H9 (cell line): Measurements from ENCODE around the gene JARID2. TPM values are rescaled to one million over a fixed set of nuclear protein-coding genes. Genes with fewer than 3 reads are reported as not detected.

Experiments
- DNase-seq: peaks from one replicate; pipeline ENCODE4 v3.0.0-alpha.2; 2017
- H2AFZ ChIP-seq: one replicate; pipeline ENCODE4 v1.6.1; 2013; ENCODE audit warnings: mild to moderate bottlenecking, low read length, control low read depth, moderate library complexity
- H2AK5ac ChIP-seq: 2 replicates; pipeline ENCODE4 v1.6.1; 2013; ENCODE audit warnings: low read length, control low read depth, mixed read lengths; ENCODE audit not compliant: insufficient read length
- H2BK120ac ChIP-seq: one replicate; pipeline ENCODE4 v1.6.1; 2013; ENCODE audit warnings: low read depth, mild to moderate bottlenecking, low read length, control low read depth, inconsistent platforms; ENCODE audit not compliant: poor library complexity, severe bottlenecking
- H2BK12ac ChIP-seq: 2 replicates; pipeline ENCODE4 v1.6.1; 2013; ENCODE audit warnings: low read length, control low read depth, mixed read lengths, low read depth; ENCODE audit not compliant: insufficient read length
- H2BK15ac ChIP-seq: 2 replicates; pipeline ENCODE4 v1.6.1; 2013; ENCODE audit warnings: low read depth, low read length, control low read depth
- H2BK20ac ChIP-seq: one replicate; pipeline ENCODE4 v1.6.1; 2013; ENCODE audit warnings: low read depth, mild to moderate bottlenecking, low read length, control low read depth, inconsistent platforms; ENCODE audit not compliant: poor library complexity, severe bottlenecking
- H2BK5ac ChIP-seq: 2 replicates; pipeline ENCODE4 v1.6.1; 2013; ENCODE audit warnings: low read length, control low read depth, mixed read lengths; ENCODE audit not compliant: insufficient read length
- H3K14ac ChIP-seq: 2 replicates; pipeline ENCODE4 v1.6.1; 2013; ENCODE audit warnings: low read length, control low read depth; ENCODE audit not compliant: insufficient read depth
- H3K18ac ChIP-seq: 2 replicates; pipeline ENCODE4 v1.6.1; 2013; ENCODE audit warnings: low read depth, mild to moderate bottlenecking, mixed read lengths, low read length, control low read depth; ENCODE audit not compliant: insufficient read length
- H3K23ac ChIP-seq: 2 replicates; pipeline ENCODE4 v1.6.1; 2013; ENCODE audit warnings: low read length, control low read depth, mixed read lengths, low read depth; ENCODE audit not compliant: insufficient read length
- H3K23me2 ChIP-seq: 2 replicates; pipeline ENCODE4 v1.6.1; 2013; ENCODE audit warnings: low read depth, mild to moderate bottlenecking, mixed read lengths, low read length, control low read depth; ENCODE audit not compliant: insufficient read length, poor library complexity, severe bottlenecking
- H3K27ac ChIP-seq: 2 replicates; pipeline ENCODE4 v1.5.1; 2013; ENCODE audit warnings: low read length, control low read depth, mixed read lengths, low read depth; ENCODE audit not compliant: insufficient read length
- H3K27me3 ChIP-seq: 2 replicates; pipeline ENCODE4 v1.6.1; 2013; ENCODE audit warnings: low read length, control low read depth, inconsistent platforms; ENCODE audit not compliant: insufficient read depth
- H3K4ac ChIP-seq: 2 replicates; pipeline ENCODE4 v1.6.1; 2013; ENCODE audit warnings: low read depth, mild to moderate bottlenecking, control low read depth, inconsistent platforms, low read length, moderate library complexity
- H3K4me1 ChIP-seq: 2 replicates; pipeline ENCODE4 v1.6.1; 2013; ENCODE audit warnings: low read length, control low read depth, inconsistent platforms; ENCODE audit not compliant: insufficient read depth
- H3K4me2 ChIP-seq: 2 replicates; pipeline ENCODE4 v1.6.1; 2013; ENCODE audit warnings: low read length, control low read depth, mixed read lengths; ENCODE audit not compliant: insufficient read length, insufficient read depth
- H3K56ac ChIP-seq: 2 replicates; pipeline ENCODE4 v1.6.1; 2013; ENCODE audit warnings: low read depth, mild to moderate bottlenecking, mixed read lengths, low read length, control low read depth; ENCODE audit not compliant: insufficient read length
- H3K79me1 ChIP-seq: 2 replicates; pipeline ENCODE4 v1.6.1; 2013; ENCODE audit warnings: low read depth, mild to moderate bottlenecking, moderate library complexity, low read length, control low read depth, inconsistent platforms; ENCODE audit not compliant: insufficient read depth, poor library complexity, severe bottlenecking
- H3K79me2 ChIP-seq: 2 replicates; pipeline ENCODE4 v1.6.1; 2013; ENCODE audit warnings: low read length, control low read depth, inconsistent platforms; ENCODE audit not compliant: insufficient read depth
- H3K9ac ChIP-seq: 2 replicates; pipeline ENCODE4 v1.6.1; 2013; ENCODE audit warnings: low read length, control low read depth, mixed read lengths; ENCODE audit not compliant: insufficient read length; ENCODE audit errors: extremely low read depth
- H3K9me3 ChIP-seq: one replicate; pipeline ENCODE4 v1.6.1; 2013; ENCODE audit warnings: low read depth, low read length, inconsistent platforms; ENCODE audit not compliant: control insufficient read depth
- H3T11ph ChIP-seq: one replicate; pipeline ENCODE4 v1.6.1; 2013; ENCODE audit warnings: mild to moderate bottlenecking, low read length, control low read depth, inconsistent platforms
- H4K20me1 ChIP-seq: one replicate; pipeline ENCODE4 v1.6.1; 2013; ENCODE audit not compliant: control insufficient read depth, insufficient read length, insufficient read depth
- H4K5ac ChIP-seq: 2 replicates; pipeline ENCODE4 v1.6.1; 2013; ENCODE audit warnings: low read depth, mild to moderate bottlenecking, mixed read lengths, low read length, control low read depth; ENCODE audit not compliant: insufficient read length
- H4K8ac ChIP-seq: replicated peaks from 2 replicates; pipeline ENCODE4 v1.6.1; 2013; ENCODE audit warnings: low read length, control low read depth, mixed read lengths, low read depth; ENCODE audit not compliant: insufficient read length
- H4K91ac ChIP-seq: 2 replicates; pipeline ENCODE4 v1.6.1; 2013; ENCODE audit warnings: low read depth, mild to moderate bottlenecking, moderate library complexity, mixed read lengths, low read length, control low read depth; ENCODE audit not compliant: insufficient read length
- H3K27ac Mint-ChIP-seq, 3 experiments: 2 replicates in 2 of 3; 3 replicates in 1 of 3; pipeline ENCODE4 v1.8.0; 2020 to 2021; ENCODE audit warnings: mixed read lengths in 3 of 3, mild to moderate bottlenecking in 1 of 3, moderate library complexity in 1 of 3
- H3K27me3 Mint-ChIP-seq: 2 replicates; pipeline ENCODE4 v1.8.0; 2021; ENCODE audit warnings: low read depth, mild to moderate bottlenecking, moderate library complexity, mixed read lengths
- H3K36me3 Mint-ChIP-seq, 3 experiments: 2 replicates in 2 of 3; 3 replicates in 1 of 3; pipeline ENCODE4 v1.8.0; 2020 to 2021; ENCODE audit warnings: low read depth in 3 of 3, mixed read lengths in 3 of 3; ENCODE audit not compliant: insufficient read depth in 1 of 3
- H3K4me1 Mint-ChIP-seq, 2 experiments: 2 replicates each; pipeline ENCODE4 v1.8.0; 2020; ENCODE audit warnings: mixed read lengths in 2 of 2
- H3K4me3 Mint-ChIP-seq, 2 experiments: 2 replicates in 1 of 2; 3 replicates in 1 of 2; pipeline ENCODE4 v1.8.0; 2020 to 2021; ENCODE audit warnings: mild to moderate bottlenecking in 2 of 2, mixed read lengths in 2 of 2, moderate library complexity in 1 of 2
- H3K9me3 Mint-ChIP-seq, 2 experiments: 2 replicates in 1 of 2; 3 replicates in 1 of 2; pipeline ENCODE4 v1.8.0; 2020; ENCODE audit warnings: mild to moderate bottlenecking in 2 of 2, mixed read lengths in 2 of 2, moderate library complexity in 1 of 2
- CTCF ChIP-seq: fragments of 200-600 bp; sonication (generic); conservative IDR thresholded peaks from 3 replicates; pipeline ENCODE4 v1.8.0; 2021; ENCODE audit warnings: antibody characterized with exemption, mild to moderate bottlenecking
- WGBS: extraction: QIAGEN DNeasy Blood & Tissue Kit; methylation state at CpG from one replicate; pipeline ENCODE4 v1.1.7; 2013; ENCODE audit warnings: missing lambda C conversion rate, low lambda C conversion rate, mixed read lengths; ENCODE audit not compliant: insufficient read length; ENCODE audit errors: extremely low coverage; 5-methylcytosine and 5-hydroxymethylcytosine counted together
- total RNA-seq: library from RNA; stranded (reverse); gene quantifications from 2 replicates; pipeline ENCODE4 v1.2.1, GENCODE V29; 2021

The JARID2 gene
- total RNA-seq, 1 experiment from 2014 or later: 174 TPM

GRCh38 chr6:15512126-15512525, 266.3 kb downstream of the JARID2 start:
- peaks cover 79 to 96% (median 93%) of the 10 kb centered on the region in 3 experiments for H3K36me3 Mint-ChIP-seq

More at GRCh38 chr6:15512126-15512525, 266.3 kb downstream of the JARID2 start:
- Mint-ChIP-seq H3K27me3 (no peaks in the 10 kb centered on the region; the same call in 1 of the 2 replicates), H3K9me3 (no peaks in the 10 kb centered on the region), H3K4me3 (no peak overlapping the region), H3K27ac (peak overlapping the region in 2 of 3 experiments; percentile 33 to 89; a peak in 2 of 7 replicates), H3K4me1 (peaks cover 17% of the 10 kb centered on the region in 2 experiments)
- H2AK5ac ChIP-seq: no peak overlapping the region
- H2AFZ ChIP-seq: no peak overlapping the region
- no peaks in the 10 kb centered on the region for H3K27me3 ChIP-seq
- H2BK12ac ChIP-seq: no peak overlapping the region
- no peak overlapping the region for H2BK5ac ChIP-seq
- H3K4me2 ChIP-seq: no peak overlapping the region
- H3K9me3 ChIP-seq: no peaks in the 10 kb centered on the region
- H3K14ac ChIP-seq: no peak overlapping the region
- no peaks in the 10 kb centered on the region for H4K20me1 ChIP-seq
- H4K8ac ChIP-seq: no peak overlapping the region
- no CpG with 5 or more reads among the region's 18 CpGs for WGBS
- no peaks in the 10 kb centered on the region for H3K23me2 ChIP-seq
- no peak overlapping the region for H2BK20ac ChIP-seq
- no peak overlapping the region for H3K56ac ChIP-seq
- no peak overlapping the region for H3K18ac ChIP-seq
- no peak overlapping the region for H2BK15ac ChIP-seq
- H3K27ac ChIP-seq: no peak overlapping the region
- H3K4me1 ChIP-seq: no peaks in the 10 kb centered on the region; the same call in 1 of the 2 replicates
- no peaks in the 10 kb centered on the region for H3K79me1 ChIP-seq
- no peak overlapping the region for H3T11ph ChIP-seq
- no peak for DNase-seq
- TF ChIP-seq CTCF: peak; percentile 39; the same call in 2 of the 3 replicates
- H3K79me2 ChIP-seq: no peaks in the 10 kb centered on the region
- H4K5ac ChIP-seq: no peak overlapping the region
- H2BK120ac ChIP-seq: no peak overlapping the region
- no peak overlapping the region for H3K9ac ChIP-seq
- H3K4ac ChIP-seq: no peak overlapping the region
- no peak overlapping the region for H3K23ac ChIP-seq
- no peak overlapping the region for H4K91ac ChIP-seq
